Measurements from ENCODE around the gene USP3. TPM values are rescaled to one million over a fixed set of nuclear protein-coding genes. Genes with fewer than 3 reads are reported as not detected.

USP3 gene
- total and polyA plus RNA-seq, 2 of the 13 experiments (the other 11 are each of a cell fraction or from before 2014, with no cell fraction given) = 14.3 to 61.2 TPM

- no peak for TF ChIP-seq FOXP4 (CRISPR knock-in tag; IDR thresholded peaks at IDR 0.05)
- TF ChIP-seq DBP (CRISPR knock-in tag; IDR thresholded peaks at IDR 0.05; ENCODE audit: not compliant biosample characterization) = no peak
- TF ChIP-seq TFE3 (CRISPR knock-in tag; IDR thresholded peaks at IDR 0.05) = peak; percentile 63; the same call in 1 of the 2 replicates
- TF ChIP-seq ZNF572 (CRISPR knock-in tag; IDR thresholded peaks at IDR 0.05) = no peak
- peak; percentile 31; the same call in 1 of the 2 replicates for TF ChIP-seq ZNF746 (CRISPR knock-in tag; IDR thresholded peaks at IDR 0.05)
- TF ChIP-seq ZBTB1 (CRISPR knock-in tag; IDR thresholded peaks at IDR 0.05; ENCODE audit: borderline replicate concordance) = no peak
- TF ChIP-seq SCMH1 (CRISPR knock-in tag; IDR thresholded peaks at IDR 0.05; ENCODE audit: borderline replicate concordance) = no peak
- no peak for TF ChIP-seq NCOA5 (CRISPR knock-in tag; IDR thresholded peaks at IDR 0.05)
- peak; percentile 41 for TF ChIP-seq SPEN (CRISPR knock-in tag; IDR thresholded peaks at IDR 0.05; ENCODE audit: low read depth)
- peak; percentile 37; the same call in 1 of the 2 replicates for TF ChIP-seq PHF20 (CRISPR knock-in tag; IDR thresholded peaks at IDR 0.05)
- TF ChIP-seq ZNF761 (CRISPR knock-in tag; conservative IDR thresholded peaks at IDR 0.05) = no peak
- no peak for TF ChIP-seq REST (IDR thresholded peaks at IDR 0.05; ENCODE audit: borderline replicate concordance in 1 of 2, low read depth in 1 of 2, low read length in 2 of 2)
- no peak for TF ChIP-seq TRAFD1 (CRISPR knock-in tag; IDR thresholded peaks at IDR 0.05; ENCODE audit: borderline replicate concordance)
- no peak for TF ChIP-seq TCF7 (IDR thresholded peaks at IDR 0.05; ENCODE audit: low read depth)
- no peak for TF ChIP-seq HES4 (CRISPR knock-in tag; IDR thresholded peaks at IDR 0.05; ENCODE audit: borderline replicate concordance)
- peak; percentile 67 for TF ChIP-seq MED1 (CRISPR knock-in tag; IDR thresholded peaks at IDR 0.05)
- peak; percentile 55; the same call in 1 of the 2 replicates for TF ChIP-seq ZNF24 (IDR thresholded peaks at IDR 0.05)
- TF ChIP-seq ATF7-NPFF (CRISPR knock-in tag; IDR thresholded peaks at IDR 0.05; ENCODE audit: low read depth) = peak; percentile 51; the same call in 1 of the 2 replicates
Measured at GRCh38 chr15:63504247-63504978, at the start of gene USP3 (continued).

All from HepG2 (cell line).